NCI-H82 treated with DMSO at 0.1 percent for 48 hours (cell line): Measurements from ENCODE around the gene TNC.
"Not testable (repeated sequence)": the region's sequence is repeated elsewhere in the genome, so short reads cannot be mapped to it uniquely, and the experiment has no call there.

Experiments used
- DNase-seq: peaks from one replicate; lab custom pipeline; 2025; ENCODE audit not compliant: unreplicated experiment; lab: John Stamatoyannopoulos, UW

TNC gene

DNA sequence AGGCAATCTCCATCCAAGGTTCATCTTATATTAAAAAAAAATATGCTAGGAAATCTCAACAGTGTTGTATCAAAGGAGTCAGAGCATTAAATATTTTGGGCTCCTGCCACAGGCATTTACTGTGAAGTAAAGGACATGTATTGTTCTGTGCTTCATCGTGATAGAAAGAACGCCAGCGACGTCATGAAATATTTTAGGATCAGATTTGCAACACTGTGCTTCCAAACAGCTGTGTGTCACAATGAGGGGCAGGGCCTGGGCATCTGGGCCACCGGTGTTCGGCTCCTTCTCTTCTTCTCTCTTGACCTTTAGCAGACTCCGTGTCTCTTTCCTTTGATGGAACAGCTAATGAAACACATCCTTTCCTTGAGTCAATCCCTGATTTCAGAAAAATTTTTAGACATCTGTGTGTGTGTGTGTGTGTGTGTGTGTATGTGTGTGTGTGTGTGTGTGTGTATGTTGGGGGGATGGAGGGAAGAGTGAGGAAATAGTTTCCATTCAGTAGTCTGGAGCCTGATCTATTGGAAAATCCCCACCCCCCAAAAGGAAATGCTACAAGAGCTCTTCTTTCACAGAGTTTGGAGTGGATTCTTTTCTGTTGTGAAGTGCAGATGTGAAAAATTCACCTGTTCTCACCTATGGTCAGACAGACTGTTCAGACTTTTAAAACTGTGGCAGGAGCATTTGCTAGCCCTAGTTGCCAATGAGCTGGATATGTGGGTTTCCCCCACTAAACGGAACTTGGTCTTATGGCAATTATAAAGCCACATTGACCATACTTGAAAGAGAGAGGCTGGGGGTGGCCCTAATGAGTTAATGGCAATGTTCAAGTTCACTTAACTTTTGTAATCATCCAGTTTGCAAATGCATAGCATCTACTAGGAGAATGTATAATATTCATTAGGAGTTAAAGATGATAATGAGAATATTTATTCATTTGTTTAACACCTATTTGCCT lies 18.1 kb upstream of the TNC start:
- DNase-seq, result no peak

DNA sequence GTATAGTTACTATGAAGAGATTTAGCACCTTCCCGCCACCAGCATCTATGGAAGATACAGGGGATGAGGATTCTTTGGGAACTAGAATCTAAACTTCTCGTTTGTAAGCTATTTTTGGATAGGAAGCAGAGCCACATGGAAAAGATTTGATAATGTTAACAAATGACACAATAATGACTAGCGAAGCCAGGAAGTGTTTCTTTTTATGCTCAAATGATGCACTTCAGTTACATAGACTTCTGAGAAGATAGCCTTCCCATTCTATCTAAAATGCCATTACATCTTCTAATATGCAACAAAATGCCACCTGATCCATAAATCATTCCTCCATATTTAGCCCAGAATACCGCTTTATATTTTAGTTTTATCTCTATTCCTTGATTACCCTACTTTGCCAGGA lies 17.0 kb upstream of the TNC start:
- no peak for DNase-seq

DNA sequence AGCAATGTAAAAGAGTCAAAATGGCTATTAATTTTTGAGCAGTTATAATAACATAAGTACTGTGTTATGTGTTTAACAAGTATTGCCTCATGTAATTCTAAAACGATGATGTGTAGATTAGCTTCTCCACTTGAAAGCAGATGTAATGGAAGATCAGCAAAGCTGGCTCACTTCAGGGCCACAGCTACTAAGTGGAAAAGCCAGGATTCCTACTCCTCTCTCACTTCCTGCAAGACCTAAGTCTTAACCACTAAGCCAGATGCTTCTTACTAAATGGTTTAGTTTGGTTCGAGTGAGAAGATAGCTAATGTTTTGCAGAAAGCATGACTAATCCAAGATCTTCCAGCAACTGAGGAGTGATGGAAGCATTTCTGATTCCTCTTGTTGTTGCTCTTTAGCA lies 15.7 kb upstream of the TNC start:
- DNase-seq, result peak; percentile 66

DNA sequence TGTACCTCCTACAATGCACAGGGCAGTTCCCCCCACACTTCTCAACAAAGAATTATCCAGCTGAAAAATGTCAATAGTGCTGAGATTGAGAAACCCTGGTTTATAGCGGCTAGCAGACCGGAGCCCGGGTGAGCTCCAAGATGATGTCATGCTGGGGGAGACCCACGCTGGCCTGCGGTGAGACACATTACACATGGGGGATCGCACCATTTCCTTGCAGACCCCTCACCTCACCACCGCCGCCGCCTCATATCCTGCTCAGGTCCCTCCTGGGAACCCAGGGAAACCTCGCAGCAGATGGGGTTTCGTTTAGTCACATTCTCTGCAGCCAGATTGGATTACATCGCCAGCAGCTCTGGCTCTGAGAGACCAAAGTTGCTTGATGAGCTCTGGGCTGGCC lies 14.7 kb upstream of the TNC start:
- DNase-seq, result peak; percentile 39

DNA sequence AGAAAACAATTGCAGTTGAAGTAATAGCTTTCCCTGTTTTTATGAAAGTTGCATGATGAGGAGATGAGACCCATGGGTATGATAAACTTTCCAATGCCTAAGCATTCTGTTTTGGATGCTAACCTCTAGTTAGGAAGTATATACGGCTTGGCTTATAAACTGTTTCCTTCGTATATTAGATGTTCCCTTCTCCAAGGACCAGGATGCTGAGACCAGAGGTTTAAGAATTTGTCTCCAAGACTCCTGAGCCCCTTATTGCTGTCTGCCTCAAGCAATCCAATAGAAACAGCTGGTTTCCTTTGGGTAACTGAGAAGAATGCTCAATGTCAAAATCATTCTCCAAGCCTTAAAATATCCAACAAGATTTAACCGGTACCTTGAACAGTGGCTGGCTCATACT lies 12.2 kb upstream of the TNC start:
- DNase-seq, result no peak

DNA sequence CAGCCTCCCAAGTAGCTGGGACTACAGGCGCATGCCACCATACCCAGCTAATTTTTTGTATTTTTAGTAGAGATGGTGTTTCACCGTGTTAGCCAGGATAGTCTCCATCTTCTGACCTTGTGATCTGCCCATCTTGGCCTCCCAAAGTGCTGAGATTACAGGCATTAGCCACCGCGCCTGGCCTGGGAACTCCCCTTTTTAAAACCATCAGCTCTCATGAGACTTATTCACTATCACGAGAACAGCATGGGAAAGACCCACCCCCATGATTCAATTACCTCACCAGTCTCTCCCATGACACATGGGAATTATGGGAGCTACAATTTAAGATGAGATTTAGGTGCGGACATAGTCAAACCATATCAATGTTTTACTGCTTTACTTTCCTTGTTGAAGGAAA lies 10.8 kb upstream of the TNC start:
- DNase-seq, result not testable (repeated sequence)

DNA sequence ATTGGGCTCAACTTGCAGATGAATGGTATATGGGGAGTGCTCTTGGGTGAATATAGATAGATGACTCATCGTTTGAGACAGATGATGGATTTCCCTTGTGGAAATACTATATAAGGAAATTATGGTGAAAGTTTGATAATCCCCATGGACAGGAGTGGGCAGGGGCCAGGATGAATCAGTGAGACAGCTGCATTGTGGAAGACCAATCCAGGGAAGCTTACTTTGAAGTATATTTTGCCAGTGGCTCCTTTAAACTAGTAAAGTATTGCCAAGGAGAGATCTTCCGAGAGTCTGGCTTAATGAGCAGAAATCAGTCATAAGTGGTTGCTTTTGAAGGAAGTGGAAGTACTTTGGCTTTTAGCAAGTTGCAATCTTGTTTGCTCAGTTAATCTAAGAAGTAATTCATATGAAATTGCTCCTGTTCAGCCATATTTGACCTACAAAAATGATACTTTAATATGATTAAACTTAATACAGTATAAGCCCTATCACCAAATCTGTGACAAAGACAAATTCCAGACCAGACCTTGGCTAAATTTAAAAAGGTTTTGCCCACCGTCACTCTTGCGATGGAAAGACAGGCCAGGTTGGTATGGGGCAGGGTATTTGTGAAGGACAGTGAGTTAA lies 9.3 kb upstream of the TNC start:
- no peak for DNase-seq

DNA sequence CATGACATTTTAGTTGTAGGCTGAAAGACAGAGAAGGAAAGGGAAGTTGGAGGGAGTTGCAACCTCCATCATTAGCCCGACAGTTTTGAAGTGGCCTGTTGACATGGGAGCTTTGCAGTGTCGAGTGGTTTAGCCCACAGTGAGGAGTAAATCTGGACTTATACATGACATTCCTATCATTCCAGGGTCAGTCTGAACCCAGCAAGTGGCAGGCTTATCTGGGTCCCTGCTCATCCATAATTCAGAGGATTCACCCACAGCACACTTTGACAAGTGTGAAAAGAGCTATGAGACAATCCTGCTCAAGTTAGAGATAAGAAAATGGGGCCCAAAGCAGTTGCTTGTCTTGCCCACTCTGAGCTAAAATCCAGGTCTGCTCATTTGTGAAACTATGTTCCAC lies 8.4 kb upstream of the TNC start:
- no peak for DNase-seq

DNA sequence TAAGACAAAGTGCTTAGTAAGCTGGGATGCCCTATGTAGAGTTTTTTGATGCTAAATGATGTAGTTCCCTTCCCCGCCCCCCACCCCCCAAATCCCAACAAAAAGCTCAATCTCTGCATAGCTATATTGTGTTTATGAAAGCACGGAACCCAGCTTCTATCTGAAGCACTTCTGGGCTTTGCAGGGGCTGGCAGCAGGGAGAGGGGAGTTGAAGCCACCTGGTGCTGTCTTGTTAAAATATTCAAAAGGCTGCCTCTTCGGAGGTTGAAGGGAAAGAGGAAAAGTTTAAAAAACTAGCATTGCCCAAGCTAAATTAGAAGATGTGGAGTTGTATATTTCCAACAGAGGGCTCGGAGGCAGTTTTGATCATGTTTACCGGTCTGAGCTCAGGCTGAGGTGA lies 5.0 kb upstream of the TNC start:
- DNase-seq, result no peak

DNA sequence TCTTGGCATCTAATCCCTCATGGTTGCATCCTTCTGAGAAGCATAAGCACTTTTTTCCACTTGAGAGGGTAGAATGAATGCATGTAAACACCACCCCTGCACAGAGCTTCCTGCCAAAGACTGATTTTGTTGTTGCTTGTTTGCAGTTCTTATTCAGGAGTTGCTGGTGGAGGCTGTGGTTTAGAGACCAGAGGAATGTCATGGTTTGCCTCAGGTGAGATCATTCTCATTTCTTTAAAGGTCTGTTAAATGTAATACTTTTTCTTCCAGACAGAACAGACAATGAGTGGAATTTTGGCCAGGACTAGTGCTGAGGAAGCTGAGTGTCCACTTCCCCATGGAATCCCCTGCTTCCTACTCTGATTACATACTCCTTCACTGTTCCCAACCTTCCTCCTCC lies 3.2 kb upstream of the TNC start:
- no peak for DNase-seq

DNA sequence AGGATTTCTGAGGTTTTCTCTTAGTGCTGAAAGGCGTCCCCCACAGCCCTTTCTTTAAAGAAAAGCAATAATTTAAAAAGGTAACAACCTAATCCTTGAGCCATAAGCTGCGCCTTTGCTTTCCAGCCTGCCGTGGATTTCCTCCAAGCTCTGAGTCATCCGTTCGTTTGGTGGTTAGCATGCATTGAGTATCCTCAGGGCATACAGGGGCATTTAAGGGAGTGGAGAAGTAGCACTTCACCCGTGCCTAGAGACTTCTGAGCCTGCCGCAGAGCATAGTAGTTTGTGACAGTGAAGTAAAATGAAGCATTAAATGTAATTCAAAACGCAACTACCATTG lies 892 bp upstream of the TNC start:
- no peak for DNase-seq

DNA sequence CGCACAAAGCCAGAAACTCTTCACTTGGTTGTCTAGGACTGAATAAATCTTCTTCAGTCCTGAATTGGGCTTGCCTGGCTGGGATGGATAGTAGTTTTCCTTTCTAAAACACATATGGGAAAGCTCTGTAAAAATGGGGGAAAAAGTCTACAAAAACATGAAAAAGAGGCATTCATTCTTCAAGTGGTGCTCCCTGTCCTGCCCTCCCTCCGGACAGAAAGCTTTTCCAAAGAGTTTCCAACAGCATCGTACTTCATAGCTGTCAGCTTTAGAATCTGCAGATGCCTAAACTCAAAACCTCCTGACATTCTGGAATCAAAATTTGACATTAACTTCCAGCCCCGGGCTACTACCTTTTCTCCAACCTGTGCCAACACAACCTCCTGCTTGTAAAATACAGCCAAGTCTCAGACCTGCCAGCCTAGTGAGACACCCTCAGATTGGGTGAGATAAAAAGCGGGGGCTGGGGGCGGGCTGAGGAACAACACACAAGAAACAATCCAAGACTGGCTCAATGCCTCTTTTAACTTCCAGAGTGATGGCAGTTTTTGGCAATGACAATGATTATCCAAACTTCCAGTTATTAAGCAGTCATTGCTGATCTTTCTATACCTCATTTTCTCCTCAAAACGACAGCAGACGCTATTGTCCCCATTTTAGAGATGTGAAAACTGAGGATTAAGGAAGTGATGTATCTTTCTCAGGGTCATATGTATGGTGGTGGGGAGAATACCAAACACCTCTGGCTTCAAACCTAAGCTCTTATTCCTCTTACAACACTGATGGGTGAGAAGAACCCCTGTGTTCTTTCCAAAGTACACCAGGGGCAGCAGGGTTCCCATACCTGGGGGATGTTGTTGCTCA lies 1.3 kb downstream of the TNC start:
- DNase-seq, result no peak

DNA sequence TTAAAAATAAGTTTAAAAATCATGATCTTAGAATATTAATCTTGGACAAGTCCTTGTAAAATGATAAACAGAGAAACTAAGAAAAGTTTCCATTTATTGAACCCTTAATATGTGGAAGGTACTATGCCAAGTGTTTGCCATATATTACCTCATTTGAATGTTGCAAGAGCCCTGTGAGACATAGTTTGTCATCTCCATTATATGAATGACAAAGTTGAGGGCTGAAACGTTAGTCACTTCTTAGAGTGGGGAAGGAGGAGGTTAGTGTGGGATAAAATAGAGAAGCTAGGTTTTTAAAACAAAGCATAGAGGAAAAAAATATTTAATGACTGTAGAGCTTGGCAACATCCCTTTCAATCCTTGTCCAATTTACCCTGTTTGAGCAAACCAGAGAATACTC lies 2.0 kb downstream of the TNC start:
- DNase-seq, result no peak

DNA sequence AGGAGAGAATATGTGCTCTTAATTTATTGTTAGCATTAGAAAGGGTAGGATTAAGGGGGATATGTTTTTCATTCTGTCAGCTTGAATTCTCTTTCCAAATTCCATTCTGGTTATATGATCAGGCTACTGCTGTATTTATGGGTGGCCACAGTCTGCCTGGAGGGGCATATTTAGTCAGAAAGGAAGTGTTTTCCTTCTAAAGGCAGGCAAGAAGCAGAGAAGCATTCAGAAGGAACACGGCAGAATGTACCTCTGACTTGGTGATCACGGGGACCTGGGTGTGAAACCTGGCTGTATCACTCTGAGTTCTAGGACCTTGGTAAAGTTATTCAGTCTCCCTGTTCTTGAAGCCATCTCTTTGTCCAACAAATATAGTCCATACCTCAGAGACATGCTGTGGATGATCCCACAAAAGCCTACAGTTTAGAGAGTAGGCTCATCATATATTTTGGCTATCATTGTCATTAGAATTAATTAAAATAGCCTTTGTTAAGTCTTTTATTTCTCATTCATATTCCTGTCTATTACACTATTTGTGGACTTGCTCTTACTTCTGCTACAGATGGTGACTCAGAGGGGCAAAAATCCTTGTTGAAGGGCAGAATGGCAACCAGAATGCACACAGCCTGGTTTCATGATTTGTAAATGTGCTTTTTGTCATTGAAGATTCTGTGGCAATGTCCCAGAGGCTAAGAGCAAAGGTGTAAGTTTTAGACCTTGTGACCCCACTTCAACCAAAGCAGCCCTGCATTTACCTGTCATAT lies 2.7 kb downstream of the TNC start:
- no peak for DNase-seq

DNA sequence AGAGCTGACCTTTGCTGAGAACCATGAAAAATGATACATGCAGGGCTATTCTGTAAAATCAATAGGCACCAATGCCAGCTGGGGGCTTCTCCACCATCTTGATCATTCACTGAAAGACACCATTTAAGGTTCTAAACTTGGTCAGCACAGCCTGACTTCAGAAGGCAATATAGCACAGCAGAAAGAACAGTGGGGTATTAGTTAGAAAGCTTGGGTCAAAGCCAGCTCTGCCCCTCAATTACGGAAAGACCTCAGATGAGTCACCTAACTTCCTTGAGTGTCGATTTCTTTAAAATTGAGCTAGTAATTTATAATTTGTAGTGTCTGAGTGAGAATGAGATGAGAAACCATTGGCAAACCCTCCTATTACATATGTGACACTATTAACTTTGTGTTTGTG lies 3.4 kb downstream of the TNC start:
- no peak for DNase-seq

DNA sequence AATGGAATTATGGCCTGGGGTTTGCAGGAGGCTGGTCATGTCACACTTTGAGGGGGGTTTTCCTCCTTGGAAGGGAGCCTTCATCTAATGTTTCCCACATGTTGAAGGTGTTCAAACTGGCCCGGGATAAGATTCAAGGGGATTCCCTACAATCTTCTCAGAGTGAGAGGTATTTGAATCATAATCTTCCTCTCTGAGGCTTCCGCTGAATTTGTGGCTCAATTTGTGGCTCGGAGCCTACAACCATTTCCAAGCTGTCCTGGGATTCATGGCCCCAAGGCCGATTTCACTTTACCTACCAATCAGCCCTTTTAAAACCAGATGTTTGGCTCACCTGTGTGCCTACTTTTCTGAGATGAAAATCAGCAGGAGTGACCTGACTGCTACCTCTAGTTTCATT lies 3.9 kb downstream of the TNC start:
- no peak for DNase-seq

DNA sequence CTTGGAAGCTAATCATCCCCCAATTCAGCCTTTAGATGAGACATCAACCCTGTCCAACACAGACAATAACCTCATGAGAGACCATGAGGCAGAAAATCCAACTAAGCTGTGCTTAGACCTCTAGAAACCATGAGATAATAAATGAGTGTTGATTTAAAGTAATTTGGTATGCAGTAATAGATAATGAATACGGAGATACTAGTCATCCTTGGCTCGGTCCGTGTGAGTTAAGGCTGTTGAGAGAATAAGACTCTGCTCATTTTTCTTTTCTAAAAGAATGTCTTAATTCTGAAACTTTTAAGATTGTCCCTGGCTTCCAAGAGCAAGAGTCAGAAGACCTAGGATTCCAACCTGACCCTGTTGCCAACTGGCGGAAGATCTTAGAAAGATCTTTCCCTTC lies 6.1 kb downstream of the TNC start:
- DNase-seq, result no peak

DNA sequence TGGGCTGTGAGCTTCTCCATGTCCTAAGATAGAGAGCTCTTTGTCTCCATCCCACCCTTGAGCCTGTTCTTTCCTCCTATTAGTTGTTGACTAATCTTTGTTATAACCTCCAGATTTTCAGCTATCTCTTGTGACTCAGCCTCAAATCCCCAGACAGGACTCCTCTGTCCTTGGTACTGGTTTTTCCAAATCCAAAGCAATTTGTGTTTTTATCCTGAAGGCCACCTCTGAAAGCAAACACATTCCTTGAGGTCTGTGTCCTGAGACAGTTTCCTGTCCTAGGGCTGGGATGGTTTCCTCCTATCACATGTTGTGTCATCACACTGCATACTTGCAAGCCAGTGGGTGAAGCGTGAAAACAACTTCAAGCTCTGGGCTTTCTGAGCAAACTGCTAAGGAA lies 8.5 kb downstream of the TNC start:
- no peak for DNase-seq

DNA sequence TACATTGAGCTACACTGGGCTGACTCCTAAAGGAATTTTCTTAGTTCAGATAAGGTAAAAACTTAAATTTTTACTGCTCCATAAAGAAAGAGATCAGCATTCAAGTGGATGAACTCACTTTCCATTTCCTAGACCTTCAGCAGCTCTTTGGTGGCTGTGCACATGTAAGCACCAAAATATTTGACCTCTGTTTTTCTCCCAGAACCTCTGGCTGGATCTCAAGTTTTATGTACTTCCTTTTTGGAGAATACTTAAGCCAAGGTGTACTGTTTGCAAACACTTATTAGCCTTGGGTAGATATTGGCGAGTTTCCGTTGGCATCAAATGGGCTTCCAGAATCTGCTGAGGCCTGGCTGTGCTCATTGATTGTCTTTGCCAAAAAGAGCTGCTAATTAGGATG lies 10.3 kb downstream of the TNC start:
- DNase-seq, result no peak

DNA sequence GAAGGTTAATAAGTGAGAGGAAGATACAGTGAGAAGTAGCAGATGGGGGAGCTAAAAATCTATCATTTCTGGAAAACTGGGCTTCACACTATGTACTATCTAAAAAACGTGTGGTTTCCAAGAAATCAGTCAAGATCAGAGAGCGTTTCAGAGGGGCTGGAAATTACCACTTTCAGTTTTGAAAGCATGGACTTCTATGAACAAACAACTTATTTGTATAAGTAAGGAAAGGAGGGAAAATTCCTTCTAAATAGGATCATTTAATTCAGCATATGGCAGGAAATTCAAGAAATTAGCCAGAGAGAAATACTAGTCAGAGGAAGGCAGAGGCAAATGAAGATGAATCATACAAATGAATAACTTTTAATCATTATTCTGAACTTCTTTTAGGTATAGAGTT lies 11.3 kb downstream of the TNC start:
- DNase-seq, result no peak

DNA sequence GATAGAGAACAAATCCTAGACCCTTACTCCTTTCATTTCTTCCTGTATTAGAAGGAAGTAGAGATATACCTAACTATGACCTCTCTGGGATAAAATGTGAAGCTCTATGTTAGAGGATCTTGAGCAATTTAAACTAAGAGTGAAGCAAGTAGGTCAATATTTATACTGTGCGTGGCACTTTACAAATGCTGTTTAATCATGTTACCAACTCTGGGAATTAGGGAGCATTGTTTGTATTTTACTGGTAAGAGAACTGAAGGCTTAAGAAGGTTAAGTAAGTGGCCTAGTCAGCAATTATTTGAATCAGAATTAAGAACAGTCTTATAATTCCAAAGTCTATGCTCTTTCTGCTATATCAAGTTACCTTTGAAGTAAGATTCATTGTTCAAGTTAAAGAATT lies 12.0 kb downstream of the TNC start:
- peak; percentile 36 for DNase-seq
